ENCODE measurements around the gene CC2D1A.

The CC2D1A gene

DNA sequence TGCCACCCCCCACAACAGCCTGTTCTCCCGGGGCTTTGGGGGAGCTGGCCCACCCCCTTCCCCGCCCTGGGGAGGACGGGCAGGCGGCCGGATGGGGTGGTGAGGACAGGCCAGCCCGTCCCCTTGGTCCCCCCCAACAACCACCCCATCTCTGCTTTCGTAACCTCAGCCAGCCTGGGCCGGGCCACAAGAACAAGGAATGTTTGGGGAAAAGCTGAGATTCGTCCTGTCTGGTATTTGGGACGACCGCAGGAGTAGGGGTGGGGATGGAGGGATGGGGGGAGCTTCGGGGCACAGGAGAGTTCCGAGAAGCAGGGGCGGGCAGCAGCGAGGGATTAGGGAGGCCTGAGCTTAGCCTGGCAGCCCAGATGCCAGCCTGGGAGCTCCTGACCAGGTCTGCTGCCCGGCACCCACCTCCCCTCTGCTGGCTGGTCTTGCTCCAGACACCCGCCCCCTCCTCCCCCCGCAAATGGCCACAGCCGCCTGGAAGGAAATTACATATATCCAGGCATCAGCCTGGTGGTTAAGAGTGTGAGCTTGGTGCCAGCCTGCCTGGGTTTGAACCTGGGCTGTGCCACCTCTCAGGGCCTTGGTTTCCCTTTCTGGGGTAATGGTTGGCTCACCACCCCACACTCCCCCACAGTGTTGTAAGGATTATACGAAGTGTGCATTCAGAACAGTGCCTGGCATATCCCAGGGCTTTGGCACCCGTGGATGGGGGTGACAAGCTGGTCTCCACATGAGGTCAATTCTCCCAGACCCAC lies 32.5 kb downstream of the CC2D1A start, which contains the start of gene PODNL1:
Gene PODNL1 (minus strand): TSS at position 117 of the 764 bp plus-strand sequence. CDS start 236 bp downstream, outside the sequence.
- no peak for DNase-seq

DNA sequence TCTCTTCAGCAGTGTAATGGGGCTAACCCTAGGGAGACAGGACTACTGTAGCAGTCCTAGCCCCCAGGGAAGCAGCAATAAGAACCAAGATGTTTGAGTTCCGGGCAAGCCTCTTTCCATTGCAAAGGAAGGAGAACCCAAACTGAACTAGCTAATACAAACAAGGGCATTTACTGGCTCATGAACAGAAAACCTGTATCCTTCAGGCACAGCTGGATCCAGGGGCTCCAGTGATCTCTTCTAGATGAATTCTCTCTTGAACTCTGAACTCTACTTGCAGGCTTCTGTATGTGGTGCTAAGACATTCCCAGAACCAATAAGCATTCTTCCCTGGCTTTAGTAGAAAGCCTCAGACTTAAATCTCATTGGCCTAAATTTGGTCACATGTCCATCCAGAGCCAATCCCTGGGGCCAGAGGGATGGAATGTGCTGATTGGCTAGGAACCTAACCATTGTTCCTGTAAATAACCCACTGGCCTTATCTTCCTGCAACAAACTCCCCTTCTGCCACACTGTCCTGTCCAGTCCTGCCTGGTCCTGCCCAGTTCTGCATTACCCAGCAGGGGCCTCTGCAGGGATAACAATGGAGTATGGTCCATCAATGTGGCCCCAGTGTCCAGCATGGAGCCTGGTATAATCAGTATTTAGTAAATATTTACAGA lies 36.2 kb downstream of the CC2D1A start:
- peak; percentile 38 for DNase-seq

DNA sequence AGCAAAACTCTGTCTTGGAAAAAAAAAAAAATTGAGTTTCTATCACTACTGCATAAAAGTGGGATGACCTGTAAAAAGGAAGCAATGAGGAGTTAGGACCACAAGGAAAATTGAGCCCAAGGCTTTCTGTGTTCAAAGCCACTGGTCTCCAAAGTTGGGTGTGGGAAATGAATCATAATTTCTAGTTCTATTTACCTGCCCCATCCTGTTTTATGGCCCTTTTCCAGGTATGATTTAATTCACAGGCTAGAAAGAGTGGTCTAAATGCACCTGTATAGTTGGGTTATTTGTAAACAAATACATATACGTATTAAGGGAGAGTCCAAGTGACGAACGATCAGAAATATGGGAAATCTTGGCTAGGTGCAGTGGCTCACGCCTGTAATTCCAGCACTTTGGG lies 40.4 kb downstream of the CC2D1A start:
- DNase-seq = no peak

GRCh38 chr19:13951043-13951442 lies 45.0 kb downstream of the CC2D1A start:
- no peak for DNase-seq

DNA sequence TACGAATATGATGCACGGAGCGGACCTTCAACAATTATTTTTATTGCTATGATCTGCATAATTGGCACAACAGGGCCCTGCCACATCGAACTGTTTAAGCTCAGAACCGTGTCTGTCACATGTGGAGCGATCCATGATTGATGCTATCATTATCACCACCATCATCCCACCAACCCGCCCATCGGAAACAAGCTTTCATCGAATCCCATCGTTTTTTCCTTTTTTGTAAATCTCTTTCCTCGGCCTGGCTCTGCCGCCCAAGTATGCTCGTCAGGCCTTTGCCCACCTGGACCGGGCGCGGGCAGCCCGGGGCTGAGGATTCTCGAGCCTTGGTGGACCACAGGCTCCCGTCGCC lies 45.8 kb downstream of the CC2D1A start:
- no peak for DNase-seq

DNA sequence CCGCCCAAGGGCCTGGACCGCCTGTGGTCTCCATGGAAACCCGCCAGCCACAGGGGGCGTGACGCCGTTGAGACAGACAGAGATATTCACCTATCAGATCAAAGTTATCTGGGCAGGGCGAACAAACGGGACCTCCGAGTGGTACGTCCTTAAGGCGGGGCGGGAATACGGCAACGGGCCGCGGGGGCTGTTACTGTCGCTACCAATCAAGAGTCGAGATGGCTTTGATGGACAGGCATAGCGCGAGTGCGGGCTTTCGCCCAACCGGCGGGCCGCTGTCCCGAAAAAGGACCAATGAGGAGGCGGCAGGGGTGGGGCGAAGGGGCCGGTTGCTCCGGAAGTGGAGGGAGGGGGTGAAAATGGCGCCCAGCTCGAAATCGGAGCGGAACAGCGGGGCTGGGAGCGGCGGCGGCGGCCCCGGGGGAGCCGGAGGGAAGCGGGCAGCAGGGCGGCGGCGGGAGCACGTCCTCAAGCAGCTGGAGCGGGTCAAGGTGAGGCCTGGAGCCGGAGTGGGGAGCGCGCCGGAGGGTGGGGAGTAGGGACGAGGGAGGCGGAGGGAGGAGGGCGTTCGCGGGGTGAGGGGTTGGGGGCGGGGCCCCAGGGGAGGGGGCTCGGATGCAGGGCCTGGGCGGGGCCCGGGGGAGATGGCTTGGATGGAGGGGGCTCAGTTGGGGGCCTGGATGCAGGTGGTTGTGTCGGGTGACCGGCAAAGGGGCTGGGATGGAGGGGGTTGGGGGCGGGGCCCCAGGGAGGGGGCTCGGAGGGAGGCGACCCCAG lies 46.3 kb downstream of the CC2D1A start, which contains the start of gene DCAF15:
Gene DCAF15 (plus strand): TSS at position 356 of the 777 bp plus-strand sequence. CDS start 4 bp downstream, at position 360.
- DNase-seq = peak; percentile 100

GRCh38 chr19:13952931-13953531 lies 47.0 kb downstream of the CC2D1A start:
- DNase-seq = peak; percentile 48

DNA sequence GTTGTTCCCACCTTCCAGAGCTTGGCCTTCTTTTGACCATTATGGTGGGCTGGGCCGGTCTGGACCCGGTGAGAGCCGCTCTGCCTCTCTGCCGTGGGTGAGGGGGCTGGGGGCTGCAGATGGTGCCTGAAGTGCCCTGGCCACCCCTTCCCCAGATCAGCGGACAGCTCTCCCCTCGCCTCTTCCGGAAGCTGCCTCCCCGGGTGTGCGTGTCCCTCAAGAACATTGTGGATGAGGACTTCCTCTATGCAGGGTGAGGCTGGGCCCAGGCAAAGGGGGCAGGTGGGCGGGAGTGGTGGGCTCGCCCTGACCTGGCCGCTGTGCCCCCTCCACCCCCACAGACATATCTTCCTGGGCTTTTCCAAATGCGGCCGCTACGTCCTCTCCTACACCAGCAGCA lies 48.2 kb downstream of the CC2D1A start:
- no peak for DNase-seq

- DNase-seq = no peak
Observed at GRCh38 chr19:13955662-13956364, 49.8 kb downstream of the CC2D1A start.

DNA sequence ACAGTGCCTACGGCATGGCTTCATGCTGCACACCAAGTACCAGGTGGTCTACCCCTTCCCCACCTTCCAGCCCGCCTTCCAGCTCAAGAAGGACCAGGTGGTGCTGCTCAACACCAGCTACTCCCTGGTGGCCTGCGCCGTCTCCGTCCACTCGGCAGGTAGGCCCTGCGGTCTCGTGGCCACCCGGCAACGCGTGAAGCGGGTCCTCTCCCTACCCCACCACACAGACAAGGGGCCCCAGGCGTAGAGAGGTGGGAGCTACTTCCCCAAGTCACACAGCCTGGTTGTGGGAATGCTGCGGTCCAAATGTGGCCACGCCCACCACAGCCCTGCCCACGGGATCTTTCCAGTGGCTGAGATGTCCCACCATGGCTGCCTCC lies 50.4 kb downstream of the CC2D1A start:
- no peak for DNase-seq

DNA sequence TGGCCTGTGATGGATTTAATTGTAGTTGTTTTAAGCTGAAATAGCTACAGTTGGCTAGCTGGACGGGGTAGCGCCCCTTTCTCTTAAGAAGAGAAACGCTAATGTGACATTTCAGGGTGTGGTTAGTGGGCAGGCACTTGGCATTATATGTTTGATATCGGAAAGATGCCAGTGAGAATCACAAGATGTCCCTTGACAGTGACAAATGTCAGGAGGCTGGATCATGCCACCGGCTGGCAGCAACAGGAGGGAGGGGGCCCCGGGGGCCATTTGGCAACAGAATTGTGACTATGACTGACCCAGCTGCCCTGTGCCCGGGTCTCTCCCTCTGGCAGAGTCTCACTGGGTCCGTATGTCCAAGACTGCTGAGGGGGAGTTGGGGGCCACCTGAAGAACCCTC lies 51.0 kb downstream of the CC2D1A start:
- DNase-seq = no peak

DNA sequence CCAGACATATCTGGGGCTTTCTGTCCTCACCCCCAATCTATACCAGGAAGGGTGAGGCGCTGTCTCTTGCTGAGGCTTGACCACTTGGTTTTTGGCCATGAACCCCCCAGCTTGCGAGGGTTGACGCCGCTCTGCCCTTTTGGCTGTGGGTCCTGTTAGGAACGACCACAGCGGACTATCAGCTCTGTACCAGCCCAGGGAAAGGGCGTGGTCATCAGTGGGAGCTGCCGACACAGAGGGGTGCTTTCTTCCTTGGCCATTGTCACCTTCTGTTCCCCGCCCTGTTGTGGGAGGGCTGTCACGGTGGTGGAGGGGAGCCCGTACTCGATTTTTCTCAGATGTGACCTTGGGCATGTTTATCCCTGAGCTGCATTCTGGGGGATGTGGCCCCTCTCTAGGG lies 52.0 kb downstream of the CC2D1A start:
- DNase-seq = no peak

DNA sequence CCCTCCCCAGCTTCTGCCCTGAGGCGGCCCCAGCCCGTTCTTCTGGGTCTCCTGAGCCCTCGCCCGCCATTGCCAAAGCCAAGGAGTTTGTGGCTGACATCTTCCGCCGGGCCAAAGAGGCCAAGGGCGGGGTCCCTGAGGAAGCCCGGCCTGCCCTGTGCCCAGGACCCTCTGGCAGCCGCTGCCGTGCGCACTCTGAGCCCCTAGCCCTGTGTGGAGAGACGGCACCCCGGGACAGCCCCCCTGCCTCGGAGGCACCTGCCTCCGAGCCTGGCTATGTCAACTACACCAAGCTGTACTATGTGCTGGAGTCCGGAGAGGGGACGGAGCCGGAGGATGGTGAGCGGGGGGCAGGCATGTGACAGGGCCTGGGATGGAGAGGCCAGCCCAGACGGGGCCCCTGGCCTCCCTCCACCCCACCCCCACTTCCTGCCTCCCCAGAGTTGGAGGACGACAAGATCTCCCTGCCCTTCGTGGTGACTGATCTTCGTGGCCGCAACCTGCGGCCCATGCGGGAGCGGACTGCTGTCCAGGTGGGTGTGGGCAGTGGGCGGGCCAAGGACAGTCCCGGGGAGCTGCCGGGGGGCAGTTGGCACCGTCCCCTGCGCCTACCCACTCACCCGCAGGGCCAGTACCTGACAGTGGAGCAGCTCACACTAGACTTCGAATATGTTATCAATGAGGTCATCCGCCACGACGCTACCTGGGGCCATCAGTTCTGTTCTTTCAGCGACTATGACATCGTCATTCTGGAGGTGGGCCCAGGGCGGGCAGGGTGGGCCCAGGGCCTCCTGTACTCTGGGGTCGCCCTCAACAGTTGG lies 53.4 kb downstream of the CC2D1A start:
- DNase-seq = no peak

- peak; percentile 29 for DNase-seq
Observed at GRCh38 chr19:13959962-13960862, 54.2 kb downstream of the CC2D1A start.

- DNase-seq = no peak
Observed at GRCh38 chr19:13960863-13961784, 55.1 kb downstream of the CC2D1A start.

DNA sequence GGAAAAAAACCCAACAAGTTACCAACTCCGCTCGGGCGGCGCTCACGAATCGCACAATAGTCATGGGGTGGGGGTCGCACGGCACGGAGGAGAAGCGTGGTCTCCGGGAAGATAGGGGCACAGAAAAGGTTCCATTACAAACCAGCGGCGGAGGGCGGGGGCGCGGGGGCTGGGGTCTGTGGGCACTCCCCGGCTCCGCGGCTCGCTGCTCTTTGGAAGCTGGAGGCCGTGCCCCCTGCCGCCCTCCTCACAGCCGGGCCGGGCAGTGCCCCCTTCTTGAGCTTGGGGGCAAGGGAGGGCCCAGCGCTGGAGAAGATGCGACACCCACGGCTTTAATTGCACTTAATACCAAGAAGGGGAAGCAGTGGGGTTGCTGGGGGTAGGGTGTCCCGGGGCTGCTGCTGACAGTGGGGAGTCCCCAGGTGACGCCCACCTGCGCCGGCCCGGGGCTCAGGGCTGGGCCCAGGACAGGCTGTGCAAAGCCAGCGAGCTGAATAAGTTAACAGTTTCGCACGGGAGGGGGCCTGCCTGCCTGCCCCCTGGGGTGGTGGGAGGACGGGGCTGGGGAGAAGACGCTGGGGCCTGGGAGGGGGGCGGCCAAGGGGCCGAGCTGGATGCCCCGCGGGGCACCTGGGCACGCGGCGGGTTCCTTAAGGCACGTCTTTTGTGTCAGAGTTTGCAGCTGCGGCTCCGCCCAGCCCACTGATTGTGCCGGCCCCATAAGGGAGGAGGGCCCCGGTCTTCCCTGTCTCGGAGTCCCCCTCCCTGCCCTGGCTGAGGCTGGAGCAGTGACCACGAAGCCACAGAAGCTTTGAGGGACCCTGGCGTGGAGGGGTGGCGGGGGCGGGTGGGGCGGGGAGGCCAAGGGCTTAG lies 56.1 kb downstream of the CC2D1A start:
- DNase-seq = no peak

- no peak for DNase-seq
Observed at GRCh38 chr19:13962699-13963602, 57.0 kb downstream of the CC2D1A start.

All from NCI-H82 (cell line).